Measurements from ENCODE around the gene SYT14. TPM values are rescaled to one million over a fixed set of nuclear protein-coding genes. Genes with fewer than 3 reads are reported as not detected.
"Not testable (repeated sequence)": the region's sequence is repeated elsewhere in the genome, so short reads cannot be mapped to it uniquely, and the experiment has no call there.

Gene SYT14
- total RNA-seq, 1 donor from 2014 or later, result 14.2 TPM

GRCh38 chr1:209936125-209936524, 1.9 kb upstream of the SYT14 start:
- no peak for DNase-seq (ENCODE audit: low read depth)

DNA sequence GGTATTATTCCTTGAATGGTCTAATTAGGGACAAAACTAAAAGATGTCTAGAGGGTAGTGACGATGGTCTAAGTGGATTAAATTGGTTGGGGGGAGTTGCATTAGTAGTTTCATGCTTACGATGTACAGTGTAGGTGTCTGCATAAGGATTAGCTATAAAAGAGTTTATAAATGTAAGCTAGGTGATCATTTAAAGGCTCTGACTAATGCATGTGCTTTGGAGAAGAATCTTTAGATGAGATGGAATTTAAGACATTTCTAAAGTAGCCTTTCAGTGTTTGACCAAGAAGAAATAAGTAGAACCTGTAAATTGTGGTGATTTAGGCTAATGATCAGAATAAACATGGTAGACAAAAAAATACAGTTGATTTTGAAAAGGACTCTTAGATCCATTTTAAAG, 7.4 kb downstream of the SYT14 start:
- DNase-seq (ENCODE audit: low read depth), result no peak

DNA sequence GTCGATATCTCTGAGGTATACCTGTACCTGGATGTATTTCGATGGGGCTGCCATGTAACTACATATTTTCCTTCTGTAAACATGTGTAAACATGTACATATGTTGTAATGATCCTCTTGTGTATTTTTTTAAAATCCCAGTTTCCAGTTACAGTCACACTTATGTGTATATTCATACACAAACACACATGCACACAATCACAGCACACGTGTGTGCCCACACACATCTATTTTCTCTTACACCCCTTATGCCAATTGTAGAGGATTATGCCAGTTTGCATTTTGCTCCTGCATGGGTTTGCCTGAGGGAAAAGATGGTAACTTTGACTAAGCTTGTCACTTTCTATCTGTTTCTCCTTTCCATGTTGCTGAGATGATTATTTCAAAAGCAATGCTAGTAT, 10.1 kb downstream of the SYT14 start:
- DNase-seq (ENCODE audit: low read depth), result no peak

DNA sequence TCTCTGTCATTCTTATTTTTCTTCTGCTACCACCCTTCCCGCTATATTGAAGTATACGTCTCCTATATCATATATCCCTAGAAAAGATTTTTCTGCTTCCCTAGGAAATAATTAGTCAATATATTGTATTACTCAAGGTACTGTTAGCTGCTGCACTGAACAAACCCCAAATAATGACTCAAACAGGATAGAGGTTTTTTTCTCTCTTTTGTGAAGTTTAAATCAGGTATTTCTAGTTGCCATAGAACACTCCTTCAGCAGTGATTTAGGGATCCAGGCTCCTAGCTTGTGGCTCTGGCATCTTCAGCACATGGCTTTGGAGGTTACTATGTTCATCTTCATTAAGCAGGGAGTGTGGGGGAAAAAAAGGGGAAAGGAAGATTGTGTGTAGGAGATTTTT, 18.1 kb downstream of the SYT14 start:
- no peak for DNase-seq (ENCODE audit: low read depth)

- DNase-seq (ENCODE audit: low read depth), result no peak
Measured at GRCh38 chr1:209959623-209960022, 21.6 kb downstream of the SYT14 start.

DNA sequence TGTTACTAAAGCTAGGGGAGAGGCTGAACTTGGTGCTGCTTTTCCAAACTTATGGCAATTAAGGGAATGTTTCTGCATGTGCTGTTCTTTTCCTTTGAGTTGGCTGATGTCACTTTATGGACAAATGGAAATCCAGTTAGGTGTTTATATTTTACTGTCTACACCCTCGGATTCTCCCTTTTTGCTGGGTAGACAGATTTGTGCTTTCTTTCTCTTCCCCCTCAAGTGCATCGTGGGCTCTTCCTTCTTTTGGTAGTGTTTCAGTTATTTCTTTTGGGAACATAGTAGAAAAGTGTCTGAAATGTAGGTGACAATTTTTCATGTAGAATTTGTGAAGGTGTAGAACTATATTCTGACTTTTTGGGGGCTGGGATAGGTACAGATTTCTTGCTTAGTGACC, 22.9 kb downstream of the SYT14 start:
- no peak for DNase-seq (ENCODE audit: low read depth)

DNA sequence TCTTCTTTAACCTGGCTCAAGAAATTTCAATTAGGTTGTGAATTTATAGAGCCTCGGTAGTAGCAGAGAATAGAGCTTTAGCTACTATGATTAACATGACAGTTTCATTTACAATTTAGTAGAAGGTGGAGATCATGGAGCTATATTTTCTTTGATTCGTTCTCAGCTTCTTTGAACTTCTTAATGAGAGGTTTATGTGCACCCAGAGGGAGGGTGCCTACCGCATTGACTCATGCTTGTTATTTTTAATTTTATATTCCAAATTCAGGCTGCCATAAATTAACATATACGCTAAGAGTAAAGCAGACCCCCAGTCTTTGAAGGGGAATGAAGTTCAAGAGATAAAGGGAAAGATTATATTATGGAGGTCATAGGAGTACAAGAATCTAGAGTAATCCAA, 24.4 kb downstream of the SYT14 start:
- DNase-seq (ENCODE audit: low read depth), result no peak

DNA sequence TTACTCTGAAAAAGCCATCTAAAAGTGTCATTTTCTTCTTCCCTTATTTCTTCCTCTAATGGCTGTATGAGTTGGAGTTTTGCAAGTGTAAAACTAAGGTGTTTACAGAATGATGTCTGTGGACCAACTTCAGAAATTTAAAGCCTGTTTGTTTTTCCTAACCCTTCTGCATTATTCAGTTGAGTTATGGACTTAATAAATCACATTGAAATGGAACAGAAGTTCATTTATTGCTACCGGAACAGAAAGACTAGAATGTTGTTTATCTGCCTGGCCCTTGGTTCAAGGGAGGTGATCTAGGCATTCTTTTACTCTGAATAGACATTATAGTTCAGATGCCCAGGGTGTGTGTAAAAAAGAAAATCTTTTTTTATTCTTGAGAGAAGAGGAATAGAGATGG, 24.8 kb downstream of the SYT14 start:
- peak; percentile 8 for DNase-seq (ENCODE audit: low read depth)

DNA sequence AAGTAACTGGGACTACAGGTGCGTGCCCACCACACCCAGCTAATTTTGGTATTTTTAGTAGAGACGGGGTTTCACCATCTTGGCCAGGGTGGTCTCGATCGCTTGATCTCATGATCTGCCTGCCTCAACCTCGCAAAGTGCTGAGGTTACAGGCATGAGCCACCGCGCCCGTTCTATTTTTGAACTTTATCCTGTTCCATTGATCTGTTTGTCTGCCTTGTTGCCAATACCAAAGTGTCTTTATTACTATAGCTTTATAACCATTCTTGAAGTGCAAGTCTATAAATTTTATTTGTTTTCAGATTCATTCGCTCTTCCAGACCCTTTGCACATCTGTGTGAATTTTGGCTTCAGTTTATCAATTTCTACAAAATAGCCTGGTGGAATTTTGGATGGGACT, 28.0 kb downstream of the SYT14 start:
- DNase-seq (ENCODE audit: low read depth), result no peak

- DNase-seq (ENCODE audit: low read depth), result not testable (repeated sequence)
Measured at GRCh38 chr1:209978721-209979120, 40.7 kb downstream of the SYT14 start.

DNA sequence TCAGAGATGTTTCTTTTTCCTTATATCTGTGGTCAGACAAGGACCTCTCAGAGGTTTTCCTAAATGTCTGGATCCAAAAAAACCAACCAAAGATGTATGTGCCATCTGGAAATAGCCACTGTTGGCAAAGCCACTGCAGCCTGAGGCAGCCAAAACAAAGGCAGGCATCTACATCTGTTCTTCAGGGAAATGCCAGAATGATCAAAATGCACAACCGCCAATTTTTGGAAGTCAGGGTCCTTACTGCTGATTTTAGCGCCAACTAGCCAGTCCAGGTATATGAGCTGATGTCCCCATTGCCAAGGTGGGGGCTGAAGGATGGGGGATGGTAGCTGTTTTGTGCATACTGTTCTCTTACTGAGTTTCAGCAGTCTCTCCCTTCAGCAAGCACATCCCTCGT, 45.9 kb downstream of the SYT14 start:
- no peak for DNase-seq (ENCODE audit: low read depth)

GRCh38 chr1:209985002-209985401, 47.0 kb downstream of the SYT14 start:
- DNase-seq (ENCODE audit: low read depth), result no peak

- DNase-seq (ENCODE audit: low read depth), result peak; percentile 88
Measured at GRCh38 chr1:209988706-209989105, 50.7 kb downstream of the SYT14 start.

DNA sequence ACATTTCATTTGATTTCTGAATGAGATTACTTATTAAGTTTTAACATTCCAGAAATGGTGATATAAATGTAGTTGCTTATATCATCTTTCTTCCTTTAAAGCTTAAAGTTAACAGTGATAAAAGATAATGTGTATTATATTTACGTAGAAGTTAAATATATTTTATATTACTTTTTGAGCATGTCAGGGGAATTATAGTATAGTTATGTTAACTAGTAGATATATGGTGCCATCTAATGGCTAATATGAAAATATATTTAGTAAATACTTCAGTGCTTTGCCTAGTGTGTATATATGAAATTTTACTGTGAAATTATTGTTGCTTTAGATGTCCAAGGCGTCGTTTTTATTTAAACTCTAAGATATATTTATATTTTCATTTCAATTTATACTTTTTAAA, 51.5 kb downstream of the SYT14 start:
- DNase-seq (ENCODE audit: low read depth), result peak; percentile 53

- DNase-seq (ENCODE audit: low read depth), result peak; percentile 69
Measured at GRCh38 chr1:209993061-209993830, 55.2 kb downstream of the SYT14 start.

- no peak for DNase-seq (ENCODE audit: low read depth)
Measured at GRCh38 chr1:209996348-209996747, 58.3 kb downstream of the SYT14 start.

DNA sequence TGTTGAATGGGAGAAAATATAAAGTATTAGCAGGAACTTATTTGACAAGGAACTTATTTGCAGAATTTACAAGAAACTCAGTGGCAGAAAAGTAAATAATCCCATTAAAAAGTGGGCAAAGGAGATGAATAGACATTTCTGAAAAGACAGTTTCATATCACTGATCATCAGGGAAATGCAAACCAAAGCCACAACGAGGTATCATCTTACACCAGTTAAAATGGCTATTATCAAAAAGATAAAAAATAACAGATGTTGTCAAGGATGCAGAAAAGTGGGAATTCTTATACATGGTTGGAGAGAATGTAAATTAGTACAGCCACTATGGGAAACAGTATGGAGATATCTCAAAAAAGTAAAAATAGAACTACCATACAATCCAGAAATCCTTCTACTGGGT, 61.0 kb downstream of the SYT14 start:
- DNase-seq (ENCODE audit: low read depth), result no peak

- no peak for DNase-seq (ENCODE audit: low read depth)
Measured at GRCh38 chr1:210001751-210002150, 63.7 kb downstream of the SYT14 start.

DNA sequence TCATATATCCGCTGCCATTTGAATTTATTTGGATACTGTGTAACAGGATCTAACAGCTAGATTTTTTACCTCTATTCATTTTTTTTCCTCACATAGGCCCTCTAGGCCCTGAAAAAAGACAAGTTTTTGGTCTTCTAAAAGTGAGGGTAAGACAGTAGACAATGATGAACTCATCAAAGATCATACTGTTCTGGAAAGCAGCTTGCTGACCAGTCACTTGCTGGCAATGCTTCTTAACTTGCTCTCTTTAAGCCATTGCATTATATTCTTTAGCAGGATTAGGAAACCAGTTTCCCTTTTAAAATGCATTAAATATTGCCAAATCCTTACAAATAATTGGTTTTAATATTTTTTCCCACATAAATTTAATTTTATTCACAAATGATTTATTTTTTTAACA, 65.5 kb downstream of the SYT14 start:
- no peak for DNase-seq (ENCODE audit: low read depth)

DNA sequence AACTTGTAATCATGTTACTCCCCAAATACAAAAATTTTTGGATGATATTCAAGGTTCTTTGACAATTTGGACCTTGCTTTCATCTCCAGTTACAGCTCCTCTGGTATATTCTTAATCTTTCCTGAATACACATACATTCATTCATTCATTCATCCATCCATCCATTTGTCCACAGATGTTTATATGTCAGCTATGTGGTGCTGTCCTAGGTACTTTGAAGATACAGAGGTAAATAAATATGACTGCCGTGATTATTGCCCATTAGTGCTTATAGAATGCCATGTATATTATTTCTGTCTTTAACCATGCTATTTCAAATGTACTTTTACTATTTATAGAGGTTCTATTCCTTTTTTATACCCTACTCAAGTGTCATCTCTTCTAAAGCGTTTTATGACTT, 72.1 kb downstream of the SYT14 start:
- no peak for DNase-seq (ENCODE audit: low read depth)

- DNase-seq (ENCODE audit: low read depth), result no peak
Measured at GRCh38 chr1:210021145-210021860, 83.3 kb downstream of the SYT14 start.

GRCh38 chr1:210022044-210022443, 84.0 kb downstream of the SYT14 start:
- no peak for DNase-seq (ENCODE audit: low read depth)

GRCh38 chr1:210024282-210024681, 86.3 kb downstream of the SYT14 start:
- DNase-seq (ENCODE audit: low read depth), result no peak

DNA sequence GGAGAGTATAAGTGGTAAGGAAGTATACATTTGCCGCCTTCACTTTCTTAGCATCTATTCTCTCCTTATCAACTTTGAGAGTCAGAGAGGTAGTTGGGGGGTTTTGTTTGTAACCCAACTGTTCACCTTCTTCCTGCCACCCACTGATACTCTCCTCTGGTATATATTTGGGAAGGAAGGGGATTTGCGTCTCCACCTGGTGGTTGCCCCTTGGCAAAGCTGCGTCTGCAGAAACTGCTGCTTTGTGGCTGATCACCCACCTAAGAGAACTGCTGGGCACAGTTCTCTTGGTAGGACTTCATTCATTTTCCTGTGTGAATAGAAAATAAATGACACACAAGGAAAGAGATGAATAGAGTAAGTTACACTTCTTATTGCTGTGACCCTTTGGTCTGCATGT, 87.0 kb downstream of the SYT14 start:
- DNase-seq (ENCODE audit: low read depth), result no peak

Data from renal cortical epithelial cell (primary cell).